Heart right ventricle (tissue), 16 donors: Measurements from ENCODE around the gene DDX56. TPM values are rescaled to one million over a fixed set of nuclear protein-coding genes. Genes with fewer than 3 reads are reported as not detected.
"Not testable (repeated sequence)": the region's sequence is repeated elsewhere in the genome, so short reads cannot be mapped to it uniquely, and the experiment has no call there.

ENCODE experiments used
- ATAC-seq, 8 donors: fragments of 200-7000 bp; cut with Tn5 transposase; one replicate each; pipeline ENCODE4 v1.9.1; 2020; ENCODE audit warnings: mild to moderate bottlenecking in 8 of 8, moderate library complexity in 8 of 8, moderate number of reproducible peaks in 1 of 8
- DNase-seq, 2 donors: peaks; one replicate each; pipeline ENCODE4 v3.0.0-alpha.2; 2020
- H3K27ac ChIP-seq, 10 donors: fragments of 200-600 bp; sonication (generic) in 2 of 10; one replicate each; pipeline versions ENCODE4 v1.5.0 to v1.8.0; 2020 to 2022; ENCODE audit warnings: mild to moderate bottlenecking in 3 of 10
- H3K27me3 ChIP-seq, 7 donors: fragments of 200-600 bp; one replicate each; pipeline ENCODE4 v1.8.0; 2021 to 2022; ENCODE audit warnings: mild to moderate bottlenecking in 2 of 7
- H3K36me3 ChIP-seq, 9 donors: fragments of 200-600 bp; sonication (generic) in 1 of 9; one replicate each; pipeline versions ENCODE4 v1.5.0 to v1.8.0; 2020 to 2022; ENCODE audit warnings: mild to moderate bottlenecking in 2 of 9
- H3K4me1 ChIP-seq, 9 donors: fragments of 200-600 bp; sonication (generic) in 1 of 9; one replicate each; pipeline versions ENCODE4 v1.5.0 to v1.8.0; 2020 to 2022; ENCODE audit warnings: mild to moderate bottlenecking in 4 of 9
- H3K4me3 ChIP-seq, 10 donors: fragments of 200-600 bp; sonication (generic) in 2 of 10; one replicate each; pipeline versions ENCODE4 v1.5.0 to v1.8.0; 2020 to 2022; ENCODE audit warnings: mild to moderate bottlenecking in 7 of 10, moderate library complexity in 2 of 10
- H3K9me3 ChIP-seq, 11 donors: fragments of 200-600 bp in 10 of 11; sonication (generic) in 2 of 11; one replicate each; pipeline versions ENCODE4 v1.5.0 to v1.8.0; 2013 to 2022; ENCODE audit warnings: mild to moderate bottlenecking in 2 of 11, control low read depth in 1 of 11, moderate library complexity in 1 of 11
- CTCF ChIP-seq, 9 donors: fragments of 200-600 bp; sonication (generic) in 2 of 9; IDR thresholded peaks; one replicate each; pipeline versions ENCODE4 v1.5.0 to v1.8.0; 2021 to 2022; ENCODE audit warnings: antibody characterized with exemption in 9 of 9, mild to moderate bottlenecking in 5 of 9, moderate library complexity in 1 of 9
- WGBS, 2 donors: extraction: QIAGEN DNeasy Blood & Tissue Kit; methylation state at CpG; one replicate each; pipeline ENCODE4 v1.1.7; 2013; ENCODE audit warnings: inconsistent platforms in 1 of 2; 5-methylcytosine and 5-hydroxymethylcytosine counted together
- intact Hi-C, 10 donors: fragments of 100-400 bp; cut with DNase I; formaldehyde crosslinking; loops; one replicate each; pipeline versions ENCODE4 v1.11.1 to v1.14.2; 2022
- polyA plus RNA-seq, 2 donors: library from polyadenylated mRNA; stranded (reverse); fragments of 200-250 nt; gene quantifications; one replicate each; pipeline ENCODE4 v1.2.3, GENCODE V29; 2013
- total RNA-seq, 10 donors: library from RNA; stranded (reverse); fragmentation: NEBNext Ultra II Directional in 3 of 10; extraction: Animal tissue kit (Norgen Biotek cat#: 25700) in 3 of 10; gene quantifications; one replicate each; pipeline versions ENCODE4 v1.2.1 to v1.2.4, GENCODE V29; 2021 to 2023
- donor health status: Arrhythmogenic right ventricular cardiomyopathy.
- donor health status: ischemic (EF 13 %, LVEDD 7.1; RV severe dilation, severe dysfunction).
- donor health status: healthy with polysubstance abuse.
- donor health status: DM: no; HTN: yes; CAD: no.
- donor health status: DM: no; HTN: no; CAD: no.
- donor health status: ischemic (EF 25% LVEDD 6.9; RV normal size, moderate dysfunction).
- donor health status: ischemic (EF 25% LVEDD 5.7; RV mildly dilated, moderate dysfunction).
- donor health status: healthy.
- donor health status: DM: yes; HTN: yes; CAD: no.
- donor health status: Ischemic cardiomyopathy.
- donor health status: ischemic (EF 35%, LVEDD 5.7; RV mildly dilated, moderate dysfunction).
- donor health status: nonischemic (EF 11% LVEDD 7.7; RV severe dilation, severe dysfunction).
- donor health status: DM: yes; HTN: yes; CAD: no.
- donor health status: PGD.
- donor health status: ischemic (EF 29% LVEDD 5.4; RV normal size, mild dysfunction).
- donor health status: nonischemic (EF 23%, LVEDD 6.1; RV moderate dilation, normal function).

The DDX56 gene
- total and polyA plus RNA-seq, 12 donors, result 23.2 to 100 (median 29.0) TPM

- no peak for ATAC-seq
- no peaks in the 10 kb centered on the region for H3K4me1 ChIP-seq
- DNase-seq, result no peak
- no peak overlapping the region for H3K4me3 ChIP-seq
- H3K36me3 ChIP-seq, result no peaks in the 10 kb centered on the region
- no peak overlapping the region for H3K27ac ChIP-seq
- intact Hi-C loops, result loop anchor here in 1 of 10 donors (10.0 kb wide), 1 partner anchor 51 kb away; no protein-coding TSS in a partner anchor
- 74% methylated on average over 2 of the region's 2 CpGs for WGBS, 2 donors
- no peaks in the 10 kb centered on the region for H3K9me3 ChIP-seq
- no peaks in the 10 kb centered on the region for H3K27me3 ChIP-seq
- no peak for TF ChIP-seq CTCF (IDR thresholded peaks at IDR 0.05)
These were observed 18.4 kb downstream of the DDX56 start for GRCh38 chr7:44555350-44555749.

DNA sequence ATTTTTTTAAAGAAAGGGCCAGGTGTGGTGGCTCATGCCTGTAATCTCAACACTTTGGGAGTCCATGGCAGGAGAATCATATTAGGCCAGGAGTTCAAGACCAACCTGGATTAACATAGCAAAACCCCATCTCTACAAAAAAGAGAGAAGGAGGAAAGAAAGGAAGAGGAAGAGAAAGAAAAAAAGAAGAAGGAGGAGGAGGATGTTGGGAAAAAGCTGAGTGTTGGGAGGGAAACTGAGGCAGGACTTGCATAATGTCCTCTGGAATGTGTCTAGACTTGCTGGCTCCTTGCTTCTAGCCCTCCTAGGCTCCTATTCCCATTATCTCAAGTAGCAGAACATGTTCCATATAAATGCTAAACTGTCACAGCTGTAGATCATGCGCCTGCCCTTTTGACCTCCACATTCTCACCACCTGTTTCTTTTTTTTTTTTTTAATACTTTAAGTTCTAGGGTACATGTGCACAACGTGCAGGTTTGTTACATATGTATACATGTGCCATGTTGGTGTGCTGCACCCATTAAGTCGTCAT, 21.2 kb downstream of the DDX56 start:
- WGBS, 2 donors, result 72 to 76% methylated on average over 3 of the region's 3 CpGs
- H3K9me3 ChIP-seq, H3K27me3 ChIP-seq, ATAC-seq, H3K4me1 ChIP-seq, DNase-seq, H3K36me3 ChIP-seq, H3K4me3 ChIP-seq, H3K27ac ChIP-seq: not testable (repeated sequence)
- intact Hi-C loops, result loop anchor here in 1 of 10 donors (10.0 kb wide), 1 partner anchor 48 kb away; no protein-coding TSS in a partner anchor

GRCh38 chr7:44549457-44549856, 24.3 kb downstream of the DDX56 start:
- intact Hi-C loops, result no loop called here

DNA sequence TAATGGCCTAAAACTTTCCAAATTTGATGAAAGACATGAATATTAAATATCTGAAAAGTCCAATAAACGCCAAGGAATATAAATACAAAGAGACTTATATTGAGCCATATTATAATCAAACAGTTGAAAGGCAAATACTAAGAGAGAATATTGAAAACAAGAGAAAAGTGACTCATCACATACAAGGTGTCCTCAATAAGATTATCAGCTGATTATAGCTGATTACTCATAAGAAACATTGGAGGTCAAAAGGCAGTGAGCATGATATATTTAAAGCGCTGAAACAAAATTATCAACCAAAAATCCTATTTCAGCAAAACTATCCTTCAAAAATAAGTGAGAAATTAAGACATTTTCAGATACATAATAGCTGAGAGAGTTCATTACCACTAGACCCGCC, 24.8 kb downstream of the DDX56 start:
- intact Hi-C loops, result no loop called here
- Histone ChIP-seq H3K27ac (no peak overlapping the region), H3K4me3 (no peak overlapping the region), H3K4me1 (no peaks in the 10 kb centered on the region), H3K27me3 (no peaks in the 10 kb centered on the region), H3K9me3 (no peaks in the 10 kb centered on the region), H3K36me3 (no peaks in the 10 kb centered on the region)
- DNase-seq (no peak), ATAC-seq (no peak)
- WGBS, 2 donors, result 86 to 93% methylated on average over 3 of the region's 3 CpGs
- no peak for TF ChIP-seq CTCF (IDR thresholded peaks at IDR 0.05)

More at GRCh38 chr7:44549457-44549856, 24.3 kb downstream of the DDX56 start:
- Histone ChIP-seq H3K4me3 (no peak overlapping the region), H3K27me3 (no peaks in the 10 kb centered on the region), H3K36me3 (no peaks in the 10 kb centered on the region), H3K9me3 (no peaks in the 10 kb centered on the region), H3K4me1 (no peaks in the 10 kb centered on the region), H3K27ac (no peak overlapping the region)
- 69 to 70% methylated on average over 3 of the region's 3 CpGs for WGBS, 2 donors
- DNase-seq, result no peak
- TF ChIP-seq CTCF (IDR thresholded peaks at IDR 0.05), result no peak
- ATAC-seq, result no peak

DNA sequence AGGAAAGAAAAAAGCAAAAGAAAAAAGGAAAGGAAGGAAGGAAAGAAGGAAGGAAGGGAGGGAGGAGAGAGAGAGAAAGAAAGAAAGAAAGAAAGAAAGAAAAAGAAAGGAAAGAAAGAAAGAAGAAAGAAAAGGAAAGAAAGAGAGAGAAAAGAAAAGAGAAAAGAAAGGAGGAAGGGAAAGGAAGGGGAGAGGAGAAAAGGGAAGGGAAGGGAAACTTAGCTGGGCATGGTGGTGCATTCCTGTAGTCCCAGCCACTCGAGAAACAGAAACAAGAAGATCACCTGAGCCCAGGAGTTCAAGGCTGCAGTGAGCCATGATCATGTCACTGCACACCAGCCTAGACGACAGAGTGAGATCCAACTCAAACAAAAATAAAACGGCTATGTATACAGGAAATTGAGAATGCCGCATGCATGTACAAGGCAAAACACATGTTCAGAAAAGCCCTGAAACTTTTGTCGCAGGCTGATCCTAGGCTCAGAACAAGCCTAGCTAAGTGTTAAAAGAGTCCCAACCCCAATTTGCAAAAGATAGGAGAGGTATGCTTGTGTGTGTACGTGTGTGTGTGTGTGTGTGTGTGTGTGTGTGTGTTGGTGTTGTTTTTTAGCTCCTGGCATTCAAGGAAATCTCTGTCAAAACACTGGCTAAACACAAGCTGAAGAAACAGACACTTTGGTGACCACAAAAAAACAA, 26.0 kb downstream of the DDX56 start:
- Histone ChIP-seq H3K36me3 (no peaks in the 10 kb centered on the region), H3K9me3 (no peaks in the 10 kb centered on the region), H3K4me3 (no peak overlapping the region), H3K27ac (no peak overlapping the region), H3K4me1 (no peaks in the 10 kb centered on the region), H3K27me3 (no peaks in the 10 kb centered on the region)
- no peak for DNase-seq
- 28 to 38% methylated on average over 6 of the region's 6 CpGs for WGBS, 2 donors
- no peak for ATAC-seq
- TF ChIP-seq CTCF (IDR thresholded peaks at IDR 0.05), result no peak
- intact Hi-C loops, result no loop called here
